ENCODE results near the gene NEDD4L. TPM values are rescaled to one million over a fixed set of nuclear protein-coding genes. Genes with fewer than 3 reads are reported as not detected.

Gene NEDD4L
- total RNA-seq, 4 donors from 2014 or later: 32.5 to 65.6 (median 43.4) TPM

GRCh38 chr18:58379443-58379842 lies 335.4 kb downstream of the NEDD4L start:
- TF ChIP-seq CTCF (IDR thresholded peaks at IDR 0.05; ENCODE audit: low read depth): no peak

GRCh38 chr18:58381676-58382411 lies 337.8 kb downstream of the NEDD4L start:
- no peak for TF ChIP-seq CTCF (IDR thresholded peaks at IDR 0.05; ENCODE audit: low read depth)

- no peak for TF ChIP-seq CTCF (IDR thresholded peaks at IDR 0.05; ENCODE audit: low read depth)
Observed at GRCh38 chr18:58382446-58382845, 338.4 kb downstream of the NEDD4L start.

GRCh38 chr18:58385472-58385871 lies 341.4 kb downstream of the NEDD4L start:
- no peak for TF ChIP-seq CTCF (IDR thresholded peaks at IDR 0.05; ENCODE audit: low read depth)

- TF ChIP-seq CTCF (IDR thresholded peaks at IDR 0.05; ENCODE audit: low read depth): no peak
Observed at GRCh38 chr18:58386780-58387179, 342.8 kb downstream of the NEDD4L start.

- TF ChIP-seq CTCF (IDR thresholded peaks at IDR 0.05; ENCODE audit: low read depth): no peak
Observed at GRCh38 chr18:58387716-58388115, 343.7 kb downstream of the NEDD4L start.

GRCh38 chr18:58388736-58389135 lies 344.7 kb downstream of the NEDD4L start:
- no peak for TF ChIP-seq CTCF (IDR thresholded peaks at IDR 0.05; ENCODE audit: low read depth)
